HG03460 (cell line): ENCODE data around the gene MAPK12.

Experiments used
- ATAC-seq: cut with Tn5 transposase; IDR thresholded peaks from one replicate; pipeline ENCODE4 v1.9.1; 2021; ENCODE audit not compliant: unreplicated experiment

Gene MAPK12

GRCh38 chr22:50253046-50253915 lies 8.2 kb downstream of the MAPK12 start:
- ATAC-seq, result no peak

- no peak for ATAC-seq
Measured at GRCh38 chr22:50252082-50253045, 9.1 kb downstream of the MAPK12 start.

- no peak for ATAC-seq
Measured at GRCh38 chr22:50251477-50252081, 9.9 kb downstream of the MAPK12 start.

DNA sequence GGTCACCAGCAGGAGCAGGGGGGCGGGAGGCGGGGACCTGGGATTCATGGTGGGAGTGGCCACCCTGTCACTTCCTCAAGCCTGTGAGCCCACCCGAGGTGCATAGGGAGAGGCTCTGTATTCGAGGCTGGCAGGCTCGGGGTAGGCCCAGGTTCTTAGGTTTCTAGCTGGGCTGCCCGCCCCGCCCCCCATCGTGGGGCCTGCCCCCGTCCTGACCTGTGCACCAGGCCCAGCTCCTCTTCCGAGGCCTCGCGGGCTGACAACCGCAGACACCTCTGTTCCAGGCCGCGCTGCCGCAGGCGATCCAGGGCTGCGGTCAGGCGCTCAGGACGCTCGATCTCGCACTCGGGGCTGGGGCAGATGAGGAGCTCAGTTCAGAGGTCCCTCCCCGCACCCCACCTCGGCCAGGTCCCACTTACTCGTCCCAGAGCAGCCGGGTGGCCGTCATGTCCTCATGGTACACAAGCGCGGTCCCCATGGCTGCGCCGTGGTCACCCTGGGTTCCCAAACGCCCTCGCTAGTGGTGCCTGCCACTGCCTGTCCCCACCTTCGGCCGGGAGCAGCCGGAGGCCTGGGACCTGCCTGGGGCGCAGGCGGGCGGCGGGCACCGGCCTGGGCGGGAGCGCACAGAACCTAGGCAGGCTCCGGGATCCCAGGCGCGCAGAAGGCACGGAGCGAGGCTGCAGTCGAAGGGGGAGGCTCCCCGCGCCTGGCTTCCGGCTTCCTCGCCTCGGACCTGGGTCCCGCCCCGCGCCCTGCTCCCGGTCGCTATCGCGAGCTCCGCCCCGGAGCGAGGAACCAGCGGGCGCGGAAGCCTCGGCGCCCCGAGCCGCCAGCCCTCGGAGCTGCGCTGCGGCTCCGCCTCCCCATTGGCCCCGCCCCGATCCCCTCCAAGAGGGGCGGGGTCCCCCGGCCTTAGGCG lies 10.7 kb downstream of the MAPK12 start, which contains the start of gene HDAC10:
Gene HDAC10 (minus strand): TSS at position 711 of the 922 bp plus-strand sequence. CDS start 233 bp downstream, at position 478.
- peak; percentile 56 for ATAC-seq

DNA sequence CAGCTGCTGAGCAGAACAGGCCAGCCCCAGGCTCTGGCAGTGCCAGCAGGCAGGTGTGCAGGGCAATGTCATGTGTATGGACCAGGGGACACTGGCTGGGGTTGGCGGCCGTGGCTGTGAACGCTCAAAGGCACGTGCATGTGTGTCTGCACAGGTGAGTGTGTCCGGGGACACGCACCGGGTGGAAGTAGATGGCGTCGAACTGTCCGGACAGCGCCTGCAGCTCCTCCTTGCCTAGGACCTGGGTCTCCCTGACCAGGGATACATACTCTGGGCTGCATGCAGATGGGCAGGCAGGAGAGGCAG lies 11.3 kb downstream of the MAPK12 start:
- no peak for ATAC-seq

GRCh38 chr22:50249341-50250248 lies 11.9 kb downstream of the MAPK12 start:
- ATAC-seq, result no peak

GRCh38 chr22:50248196-50249081 lies 13.0 kb downstream of the MAPK12 start:
- no peak for ATAC-seq

DNA sequence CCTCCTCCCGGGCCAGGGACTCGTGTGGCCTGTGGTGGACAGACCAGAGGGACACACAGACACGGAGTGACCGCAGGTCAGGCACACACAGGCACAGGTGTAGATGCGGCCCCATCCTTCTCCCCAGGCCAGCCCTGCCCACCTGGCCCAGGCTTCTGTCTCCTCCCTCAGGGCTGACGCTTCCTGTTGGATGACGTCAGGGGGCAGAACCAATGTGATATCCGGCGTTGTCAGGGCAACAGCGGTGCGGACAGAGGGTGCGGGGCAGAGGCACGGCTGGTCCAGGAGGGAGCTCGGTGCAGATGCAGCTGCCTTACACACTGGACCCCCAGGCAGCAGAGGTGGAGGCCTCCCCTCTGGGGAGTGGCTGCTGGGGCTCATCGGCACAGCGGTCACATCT lies 13.7 kb downstream of the MAPK12 start:
- ATAC-seq, result no peak

DNA sequence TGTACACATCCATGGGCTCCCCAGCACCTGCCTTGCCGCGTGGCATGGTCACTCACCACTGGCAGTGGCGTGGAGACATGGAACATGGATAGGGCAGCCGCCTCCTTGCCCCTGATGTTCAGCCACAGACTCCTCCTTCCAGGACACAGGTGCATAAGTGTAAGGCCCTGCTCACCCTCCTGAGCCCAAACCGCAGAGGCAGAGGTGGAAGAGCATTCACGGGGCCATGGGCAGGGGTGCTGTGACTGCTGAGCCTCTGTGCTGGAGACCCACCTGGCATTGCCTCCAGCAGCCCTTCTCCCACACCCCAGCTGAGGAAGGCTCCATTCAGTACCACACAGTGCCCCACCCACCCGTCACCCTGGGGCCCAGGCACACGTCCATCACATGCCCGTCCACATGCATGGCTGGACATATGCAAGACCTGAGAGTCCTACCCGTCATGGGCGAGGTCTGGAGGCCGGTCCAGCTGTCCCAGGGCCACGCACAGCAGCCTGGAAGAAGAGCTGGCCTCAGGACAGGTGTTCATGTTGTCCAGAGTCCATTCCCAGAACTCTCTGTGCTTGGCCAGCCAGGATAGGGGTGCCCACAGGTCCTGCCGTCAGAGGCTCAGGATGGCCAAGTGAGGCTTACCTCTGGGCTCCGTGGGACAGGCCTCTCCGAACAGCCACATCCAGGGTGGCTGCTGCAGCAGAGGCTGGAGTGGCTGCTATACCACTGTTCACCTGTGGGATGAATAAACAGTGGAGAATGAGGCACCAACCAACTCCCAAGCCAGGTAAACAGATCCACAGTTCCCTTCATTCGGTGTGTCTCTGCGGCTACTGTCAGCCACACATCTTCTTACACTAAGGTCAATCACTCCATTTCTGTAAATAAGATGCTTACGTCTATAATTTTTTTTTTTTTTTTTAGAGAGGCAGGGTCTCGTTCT lies 15.0 kb downstream of the MAPK12 start:
- ATAC-seq, result no peak

DNA sequence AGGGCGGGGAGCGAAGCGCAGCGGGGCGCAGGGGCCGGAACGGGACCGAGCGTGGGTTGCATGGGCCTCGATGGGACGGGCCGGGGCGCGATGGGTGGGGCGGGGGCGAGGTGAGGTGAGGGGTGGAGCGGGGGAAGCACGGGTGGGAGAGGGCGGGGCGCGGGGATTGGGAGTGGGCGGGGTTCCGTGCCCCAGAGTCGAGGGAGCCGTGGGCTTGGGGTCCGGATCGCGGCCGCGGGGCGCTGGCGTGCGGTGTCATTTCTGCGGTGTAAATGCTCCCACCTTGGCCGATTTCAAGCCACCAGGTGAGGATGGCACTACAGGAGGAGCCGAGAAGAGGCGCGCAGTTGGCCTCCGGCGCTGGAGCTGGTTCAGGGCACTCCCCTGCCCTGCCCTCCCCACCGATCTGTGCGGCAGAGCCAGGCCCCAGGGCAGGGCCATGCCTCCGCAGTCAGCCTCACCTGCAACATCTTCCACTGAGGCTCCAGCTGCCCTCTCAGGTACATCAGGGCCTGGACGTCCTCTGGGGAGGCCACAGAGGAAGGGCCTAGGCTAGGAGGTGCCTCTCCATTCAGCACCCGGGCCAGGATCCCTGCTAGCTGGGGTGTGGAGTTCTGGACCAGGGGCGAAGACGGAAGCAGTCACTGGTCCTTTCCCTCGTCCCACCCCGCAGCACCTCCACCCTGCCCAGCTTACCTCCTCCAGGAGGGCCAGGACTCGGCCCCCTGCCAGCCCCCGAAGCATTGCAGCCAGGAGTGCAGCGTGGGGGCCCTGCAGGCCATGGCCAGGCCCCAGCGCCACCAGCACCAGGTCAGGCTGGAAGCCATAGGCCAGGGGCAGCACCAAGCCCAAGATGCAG lies 16.0 kb downstream of the MAPK12 start:
- no peak for ATAC-seq

GRCh38 chr22:50244420-50245213 lies 16.9 kb downstream of the MAPK12 start, which contains the start of gene TUBGCP6:
Gene TUBGCP6 (minus strand): TSS chr22:50245023. CDS start chr22:50244459, 564 bp downstream.
- peak; percentile 72 for ATAC-seq

DNA sequence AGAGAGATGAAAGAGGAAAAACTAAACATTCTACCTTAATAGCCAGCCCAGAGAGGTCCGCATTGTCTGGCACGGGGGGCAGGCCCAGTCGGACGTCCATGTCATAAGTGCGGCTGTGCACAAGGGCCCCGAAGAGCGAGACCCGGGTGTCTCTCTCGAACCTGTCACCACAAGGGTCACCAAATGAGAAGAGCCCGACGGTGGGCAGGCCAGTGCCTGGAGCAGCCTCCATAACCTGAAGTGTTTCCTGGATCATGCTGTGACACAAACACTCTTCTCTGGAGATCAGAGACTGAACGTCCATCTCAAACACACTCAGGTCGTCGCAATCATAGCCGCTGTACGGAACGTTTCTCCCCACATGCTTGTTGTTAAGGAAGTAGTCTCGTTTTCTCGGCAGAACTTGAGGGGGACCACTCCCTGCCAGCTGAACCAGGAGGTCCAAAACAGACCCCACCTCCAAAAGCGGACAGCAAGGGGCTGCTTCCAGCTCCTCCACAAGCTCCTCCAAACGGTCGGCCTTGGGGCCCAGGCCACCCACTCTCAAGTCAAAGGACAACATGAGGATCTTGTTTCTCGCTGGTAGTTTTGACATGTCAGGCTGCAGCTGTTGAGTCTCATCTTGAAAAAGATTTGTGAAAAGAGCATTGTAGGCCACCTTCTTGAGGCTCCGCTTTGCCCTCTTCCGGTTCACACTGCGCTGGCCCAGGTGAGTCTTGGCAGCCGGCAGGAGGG lies 17.6 kb downstream of the MAPK12 start:
- no peak for ATAC-seq

DNA sequence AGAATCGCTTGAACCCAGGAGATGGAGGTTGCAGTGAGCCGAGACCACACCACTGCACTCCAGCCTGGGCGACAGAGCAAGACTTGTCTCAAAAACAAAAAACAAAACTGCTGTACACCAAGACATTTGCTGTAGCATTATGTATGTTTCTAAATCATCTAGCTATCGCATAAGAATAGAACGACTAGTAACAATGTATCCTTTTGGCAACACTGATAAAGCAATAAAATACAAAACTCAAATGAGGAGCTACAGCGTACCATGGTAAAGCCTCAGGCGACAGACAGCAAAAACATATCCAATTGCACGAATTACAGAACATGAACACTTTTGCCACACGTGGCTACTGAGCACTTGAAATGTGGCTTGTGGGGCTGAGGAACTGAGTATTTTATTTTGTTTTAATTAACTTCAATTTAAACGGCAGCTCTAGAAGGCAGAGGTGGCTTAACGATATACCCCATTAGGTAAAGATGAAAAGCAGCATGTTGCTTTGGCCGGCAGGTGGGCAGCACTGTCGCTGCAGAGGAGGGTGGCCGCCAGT lies 19.0 kb downstream of the MAPK12 start:
- ATAC-seq, result no peak

GRCh38 chr22:50238755-50239154 lies 22.7 kb downstream of the MAPK12 start:
- no peak for ATAC-seq
